Activated naive CD4-positive, alpha-beta T cell treated with anti-CD3 and anti-CD28 coated beads, Interleukin-2, amount 10 ng/mL, durations not matched to agents 7 days and 5 days (primary cell): Measurements from ENCODE around the gene ZNF24.

Experiments
- CTCF ChIA-PET: fragments of 350-600 bp; sonication (Branson Sonifier 250); formaldehyde crosslinking; loops from one replicate; lab custom pipeline; 2021; ENCODE audit warnings: antibody characterized with exemption; lab: Charles Lee
- DNase-seq: peaks from one replicate; pipeline ENCODE4 v3.0.0-alpha.2; 2020
- H3K27ac Mint-ChIP-seq: one replicate; pipeline ENCODE4 v1.8.0; 2021; ENCODE audit warnings: mild to moderate bottlenecking, moderate library complexity, mixed read lengths
- H3K27me3 Mint-ChIP-seq: one replicate; pipeline ENCODE4 v1.8.0; 2021; ENCODE audit warnings: mild to moderate bottlenecking, mixed read lengths
- H3K36me3 Mint-ChIP-seq: one replicate; pipeline ENCODE4 v1.8.0; 2021; ENCODE audit warnings: mixed read lengths
- H3K4me1 Mint-ChIP-seq: one replicate; pipeline ENCODE4 v1.8.0; 2021; ENCODE audit warnings: mixed read lengths
- H3K4me3 Mint-ChIP-seq: one replicate; pipeline ENCODE4 v1.8.0; 2021; ENCODE audit warnings: mild to moderate bottlenecking, moderate library complexity, mixed read lengths
- H3K9me3 Mint-ChIP-seq: one replicate; pipeline ENCODE4 v1.8.0; 2021; ENCODE audit warnings: mixed read lengths

The ZNF24 gene

GRCh38 chr18:35374708-35375107, 30.5 kb upstream of the ZNF24 start:
- H3K27me3 Mint-ChIP-seq, result peaks cover 24% of the 10 kb centered on the region
- H3K9me3 Mint-ChIP-seq, result no peaks in the 10 kb centered on the region
- peaks cover 16% of the 10 kb centered on the region for H3K4me1 Mint-ChIP-seq
- no peak overlapping the region for H3K27ac Mint-ChIP-seq
- DNase-seq, result no peak
- no peak overlapping the region for H3K4me3 Mint-ChIP-seq
- CTCF ChIA-PET, result interaction anchor here (0.9 to 3.3 kb wide), 2 partner anchors 12 to 19 kb away, joined by 3 to 11 read pairs; no protein-coding TSS in a partner anchor
- H3K36me3 Mint-ChIP-seq, result no peaks in the 10 kb centered on the region

DNA sequence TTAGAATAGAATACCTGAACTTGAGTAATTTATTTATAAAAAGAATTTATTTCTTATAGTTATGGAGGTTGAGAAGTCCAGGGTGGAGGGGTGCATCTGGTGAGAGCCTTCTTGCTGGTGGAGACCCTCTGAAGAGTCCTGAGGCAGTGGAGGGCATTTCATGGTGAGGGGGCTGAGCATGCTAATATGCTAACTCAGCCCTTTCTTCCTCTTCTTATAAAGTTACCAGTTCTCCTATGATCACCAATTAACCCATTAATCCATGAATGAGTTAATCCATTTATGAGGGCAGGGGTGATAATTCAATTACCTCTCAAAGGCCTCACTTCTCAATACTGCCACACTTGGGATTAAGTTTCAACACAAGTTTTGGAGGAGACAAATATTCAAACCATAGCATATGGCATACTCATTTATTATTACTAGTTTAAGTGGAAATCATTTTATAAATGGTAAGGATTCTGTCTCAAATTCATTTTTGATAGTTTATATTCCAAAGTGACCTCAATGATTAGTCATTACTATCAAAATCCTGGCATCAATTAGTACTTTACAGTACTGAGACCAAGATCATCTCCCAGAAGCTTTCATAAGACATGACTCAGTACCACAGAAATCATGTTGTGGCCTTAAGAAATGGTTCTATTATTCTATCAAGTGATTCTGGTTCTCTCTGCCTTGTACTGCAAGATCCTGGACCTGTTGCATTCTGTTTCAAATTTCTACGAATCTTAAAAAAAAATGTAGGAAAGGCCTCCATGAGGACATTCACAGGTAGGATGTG, 27.4 kb upstream of the ZNF24 start:
- Mint-ChIP-seq H3K36me3 (no peaks in the 10 kb centered on the region), H3K27me3 (peaks cover 4% of the 10 kb centered on the region), H3K4me1 (peaks cover 11% of the 10 kb centered on the region), H3K9me3 (no peaks in the 10 kb centered on the region), H3K27ac (no peak overlapping the region), H3K4me3 (no peak overlapping the region)
- CTCF ChIA-PET, result no interaction called here
- DNase-seq, result no peak

DNA sequence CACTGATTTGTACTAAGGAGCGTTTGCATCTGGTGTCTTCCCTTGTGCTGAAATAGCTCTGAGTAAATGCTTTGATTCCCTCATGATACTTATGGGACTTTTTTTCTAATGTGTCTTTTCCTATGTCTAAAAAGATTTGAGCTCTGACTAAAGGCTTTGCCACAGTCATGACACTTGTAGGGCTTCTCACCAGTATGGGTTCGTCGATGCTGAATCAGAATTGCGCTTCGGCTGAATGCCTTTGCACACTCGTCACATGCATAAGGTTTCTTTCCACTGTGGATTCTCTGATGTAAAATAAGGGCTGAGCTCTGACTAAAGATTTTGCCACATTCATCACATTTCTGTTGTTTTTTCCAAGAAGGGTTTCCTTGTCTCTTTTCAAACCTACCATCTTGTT, 24.9 kb upstream of the ZNF24 start:
- H3K27ac Mint-ChIP-seq, result no peak overlapping the region
- H3K4me3 Mint-ChIP-seq, result no peak overlapping the region
- H3K9me3 Mint-ChIP-seq, result no peaks in the 10 kb centered on the region
- H3K27me3 Mint-ChIP-seq, result no peaks in the 10 kb centered on the region
- no peak for DNase-seq
- CTCF ChIA-PET, result no interaction called here
- no peaks in the 10 kb centered on the region for H3K36me3 Mint-ChIP-seq
- peaks cover 6% of the 10 kb centered on the region for H3K4me1 Mint-ChIP-seq

GRCh38 chr18:35368595-35368994, 24.4 kb upstream of the ZNF24 start:
- Mint-ChIP-seq H3K36me3 (no peaks in the 10 kb centered on the region), H3K4me1 (peaks cover 6% of the 10 kb centered on the region), H3K27me3 (no peaks in the 10 kb centered on the region), H3K9me3 (no peaks in the 10 kb centered on the region), H3K4me3 (no peak overlapping the region), H3K27ac (no peak overlapping the region)
- DNase-seq, result no peak
- CTCF ChIA-PET, result no interaction called here

GRCh38 chr18:35362531-35362930, 18.3 kb upstream of the ZNF24 start:
- no peak for DNase-seq
- H3K36me3 Mint-ChIP-seq, result no peaks in the 10 kb centered on the region
- no peaks in the 10 kb centered on the region for H3K9me3 Mint-ChIP-seq
- H3K4me1 Mint-ChIP-seq, result no peaks in the 10 kb centered on the region
- CTCF ChIA-PET, result no interaction called here
- H3K4me3 Mint-ChIP-seq, result no peak overlapping the region
- H3K27ac Mint-ChIP-seq, result no peak overlapping the region
- H3K27me3 Mint-ChIP-seq, result peaks cover 7% of the 10 kb centered on the region

DNA sequence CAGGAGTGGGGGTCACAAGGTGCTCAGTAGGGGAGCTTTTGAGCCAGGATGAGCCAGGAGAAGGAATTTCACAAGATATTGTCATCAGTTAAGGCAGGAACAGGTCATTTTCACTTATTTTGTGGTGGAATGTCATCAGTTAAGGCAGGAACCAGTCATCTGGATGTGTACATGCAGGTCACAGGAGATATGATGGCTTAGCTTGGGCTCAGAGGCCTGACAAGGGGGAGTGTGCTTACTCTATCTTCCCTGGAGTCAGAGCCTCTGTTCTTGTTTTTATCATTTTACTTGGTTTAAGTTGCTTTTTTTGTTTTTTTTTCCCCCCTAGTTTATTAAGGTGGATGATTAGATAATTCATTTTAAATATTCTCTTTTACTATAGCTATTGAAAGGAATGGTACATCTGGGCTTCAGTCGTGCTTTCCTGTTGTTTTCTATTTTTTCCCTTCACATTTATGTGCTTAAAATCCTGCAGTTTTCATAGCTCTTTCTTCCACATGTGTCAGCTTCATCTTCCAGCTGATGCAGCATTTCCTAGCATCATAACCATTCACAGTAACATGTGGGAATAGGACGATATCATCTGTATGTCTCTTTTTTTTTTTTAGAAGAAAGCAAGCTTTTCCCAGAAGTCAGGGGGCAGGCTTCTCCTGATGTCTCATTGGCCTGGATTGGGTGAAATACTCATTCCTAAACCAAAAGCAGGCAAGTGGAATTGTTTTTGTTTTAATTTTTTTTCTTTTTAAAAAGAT, 17.5 kb upstream of the ZNF24 start:
- DNase-seq, result no peak
- no peaks in the 10 kb centered on the region for H3K9me3 Mint-ChIP-seq
- H3K4me3 Mint-ChIP-seq, result no peak overlapping the region
- H3K27ac Mint-ChIP-seq, result no peak overlapping the region
- H3K27me3 Mint-ChIP-seq, result peaks cover 7% of the 10 kb centered on the region
- H3K36me3 Mint-ChIP-seq, result no peaks in the 10 kb centered on the region
- no peaks in the 10 kb centered on the region for H3K4me1 Mint-ChIP-seq
- CTCF ChIA-PET, result no interaction called here

GRCh38 chr18:35355140-35355618, 11.0 kb upstream of the ZNF24 start:
- Mint-ChIP-seq H3K36me3 (peaks cover 3% of the 10 kb centered on the region), H3K9me3 (peaks cover 15% of the 10 kb centered on the region), H3K4me3 (no peak overlapping the region), H3K27me3 (no peaks in the 10 kb centered on the region), H3K27ac (no peak overlapping the region), H3K4me1 (no peaks in the 10 kb centered on the region)
- CTCF ChIA-PET, result interaction anchor here (0.8 to 2.6 kb wide), 16 partner anchors 9 to 352 kb away, joined by 3 to 18 read pairs (median 3); partner anchors contain the start of genes ZNF24 and ZNF397
- peak; percentile 69 for DNase-seq

DNA sequence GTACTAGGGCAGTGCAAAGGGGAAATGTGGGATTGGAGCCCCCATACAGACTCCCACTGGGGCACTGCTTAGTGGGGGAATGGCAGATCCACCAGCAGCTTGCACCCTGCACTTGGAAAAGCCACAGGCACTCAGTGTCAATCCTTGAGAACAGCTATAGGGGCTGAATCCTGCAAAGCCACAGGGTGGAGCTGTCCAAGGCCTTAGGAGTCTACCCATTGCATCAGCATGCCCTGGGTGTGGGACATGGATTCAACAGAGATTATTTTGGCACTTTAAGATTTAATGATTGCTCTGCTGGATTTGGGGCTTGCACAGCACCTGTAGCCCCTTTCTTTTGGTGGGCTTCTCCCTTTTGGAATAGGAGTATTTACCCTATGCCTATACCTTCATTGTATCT, 8.6 kb upstream of the ZNF24 start:
- Mint-ChIP-seq H3K36me3 (peaks cover 3% of the 10 kb centered on the region), H3K9me3 (peaks cover 15% of the 10 kb centered on the region), H3K4me3 (no peak overlapping the region), H3K27ac (no peak overlapping the region), H3K27me3 (no peaks in the 10 kb centered on the region), H3K4me1 (no peaks in the 10 kb centered on the region)
- CTCF ChIA-PET, result interaction anchor here (0.7 kb wide), 1 partner anchor 464 kb away, joined by 3 read pairs; no protein-coding TSS in a partner anchor
- no peak for DNase-seq

GRCh38 chr18:35352283-35352682, 8.1 kb upstream of the ZNF24 start:
- DNase-seq, result no peak
- Mint-ChIP-seq H3K36me3 (peaks cover 3% of the 10 kb centered on the region), H3K27ac (no peak overlapping the region), H3K27me3 (no peaks in the 10 kb centered on the region), H3K4me1 (no peaks in the 10 kb centered on the region), H3K4me3 (no peak overlapping the region), H3K9me3 (peaks cover 15% of the 10 kb centered on the region)
- CTCF ChIA-PET, result interaction anchor here (0.7 kb wide), 1 partner anchor 463 kb away, joined by 3 read pairs; no protein-coding TSS in a partner anchor

DNA sequence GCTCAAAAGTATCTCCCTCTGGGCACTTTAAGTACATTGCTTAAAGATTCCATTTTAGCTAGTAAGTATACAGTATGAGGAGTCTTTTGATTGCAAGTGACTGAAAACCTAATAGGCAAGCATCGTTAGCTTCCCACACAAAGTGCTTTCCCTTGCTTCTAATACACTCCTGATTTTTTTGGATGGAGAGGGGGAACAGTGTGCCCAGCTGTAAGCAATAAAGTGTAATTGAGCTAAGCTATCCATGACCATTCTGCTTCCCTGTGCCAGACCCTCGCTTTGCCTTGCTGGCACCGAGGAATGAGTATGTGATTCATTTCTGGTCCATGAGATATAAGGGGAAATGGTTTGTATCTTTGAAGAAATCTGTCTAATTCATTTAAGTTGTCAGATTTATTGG, 3.8 kb upstream of the ZNF24 start:
- no peak overlapping the region for H3K4me3 Mint-ChIP-seq
- no peak for DNase-seq
- peaks cover 12% of the 10 kb centered on the region for H3K9me3 Mint-ChIP-seq
- no peak overlapping the region for H3K27ac Mint-ChIP-seq
- H3K27me3 Mint-ChIP-seq, result no peaks in the 10 kb centered on the region
- peaks cover 15% of the 10 kb centered on the region for H3K4me1 Mint-ChIP-seq
- H3K36me3 Mint-ChIP-seq, result peaks cover 9% of the 10 kb centered on the region
- CTCF ChIA-PET, result interaction anchor here (1.9 kb wide), 1 partner anchor 115 kb away, joined by 5 read pairs; no protein-coding TSS in a partner anchor

DNA sequence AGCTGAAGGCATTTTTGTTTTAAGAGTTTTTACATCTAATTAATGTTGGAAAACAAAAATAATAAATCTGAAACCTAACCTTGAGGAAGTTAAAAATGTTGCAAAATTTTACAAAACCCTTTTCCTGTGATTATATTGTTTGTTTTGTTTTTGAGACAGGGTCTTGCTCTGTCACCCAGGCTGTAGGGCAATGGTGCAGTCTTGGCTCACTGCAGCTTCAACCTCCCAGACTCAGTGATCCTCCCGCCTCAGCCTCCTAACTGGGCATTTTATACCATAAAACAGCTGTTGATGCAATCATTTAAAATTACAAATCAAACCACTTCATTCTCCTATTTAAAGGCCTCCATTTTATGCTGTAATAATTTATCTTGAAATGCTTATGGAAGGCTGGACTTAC, 1.7 kb upstream of the ZNF24 start:
- Mint-ChIP-seq H3K27me3 (no peaks in the 10 kb centered on the region), H3K27ac (no peak overlapping the region), H3K9me3 (no peaks in the 10 kb centered on the region), H3K4me3 (no peak overlapping the region), H3K36me3 (peaks cover 6% of the 10 kb centered on the region), H3K4me1 (peaks cover 27% of the 10 kb centered on the region)
- CTCF ChIA-PET, result interaction anchor here (1.2 to 1.5 kb wide), 2 partner anchors 9 to 41 kb away, joined by 3 to 6 read pairs; no protein-coding TSS in a partner anchor
- no peak for DNase-seq

GRCh38 chr18:35345460-35345921, 1.3 kb upstream of the ZNF24 start:
- CTCF ChIA-PET, result interaction anchor here (1.2 to 1.5 kb wide), 2 partner anchors 10 to 41 kb away, joined by 3 to 6 read pairs; no protein-coding TSS in a partner anchor
- Mint-ChIP-seq H3K4me1 (peaks cover 27% of the 10 kb centered on the region), H3K27me3 (no peaks in the 10 kb centered on the region), H3K36me3 (peaks cover 7% of the 10 kb centered on the region), H3K27ac (no peak overlapping the region), H3K4me3 (peak overlapping the region; percentile 88), H3K9me3 (no peaks in the 10 kb centered on the region)
- DNase-seq, result no peak

DNA sequence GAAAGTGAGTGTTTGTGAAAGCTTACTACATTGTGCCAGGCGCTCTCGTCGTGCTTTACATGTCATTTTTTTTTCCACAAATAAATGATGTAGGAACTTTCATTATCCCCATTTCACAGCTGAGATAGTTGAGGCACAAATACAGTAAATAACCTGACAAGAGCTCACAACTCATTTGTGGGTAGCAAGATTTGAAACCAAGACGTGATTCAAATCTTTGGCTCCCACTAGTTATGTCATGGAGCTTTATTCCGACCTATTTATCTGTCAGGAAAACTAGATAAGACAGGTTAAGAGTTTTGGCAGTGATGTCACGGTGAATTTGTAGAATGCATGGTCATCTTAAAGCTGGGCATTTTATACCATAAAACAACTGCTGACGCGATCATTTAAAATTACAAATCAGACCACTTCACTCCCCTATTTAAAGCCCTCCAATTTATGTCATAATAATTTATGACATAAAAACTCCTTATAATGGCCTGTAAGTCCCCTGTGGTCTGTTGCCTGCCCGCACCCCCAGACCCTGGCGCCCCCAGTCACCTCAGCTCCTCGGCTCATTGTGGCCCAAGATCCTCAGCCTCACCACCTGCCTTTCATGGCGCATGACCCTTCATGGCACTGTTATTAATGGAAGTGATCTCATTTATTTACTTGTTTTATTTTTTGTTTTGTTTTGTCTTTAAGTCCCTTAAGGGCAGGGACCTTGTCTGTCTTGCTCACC, 678 bp upstream of the ZNF24 start:
- Mint-ChIP-seq H3K9me3 (no peaks in the 10 kb centered on the region), H3K4me3 (peak overlapping the region; percentile 88), H3K36me3 (peaks cover 12% of the 10 kb centered on the region), H3K27ac (peak overlapping the region; percentile 88), H3K4me1 (peaks cover 31% of the 10 kb centered on the region), H3K27me3 (no peaks in the 10 kb centered on the region)
- CTCF ChIA-PET, result interaction anchor here (0.8 to 1.5 kb wide), 3 partner anchors 11 to 113 kb away, joined by 3 to 6 read pairs (median 5); no protein-coding TSS in a partner anchor
- no peak for DNase-seq
